ENCODE measurements around the gene GET3. TPM values are rescaled to one million over a fixed set of nuclear protein-coding genes. Genes with fewer than 3 reads are reported as not detected.

GET3 gene
- total and polyA plus RNA-seq, 4 experiments from 2014 or later = 30.8 to 114 (median 47.6) TPM

DNA sequence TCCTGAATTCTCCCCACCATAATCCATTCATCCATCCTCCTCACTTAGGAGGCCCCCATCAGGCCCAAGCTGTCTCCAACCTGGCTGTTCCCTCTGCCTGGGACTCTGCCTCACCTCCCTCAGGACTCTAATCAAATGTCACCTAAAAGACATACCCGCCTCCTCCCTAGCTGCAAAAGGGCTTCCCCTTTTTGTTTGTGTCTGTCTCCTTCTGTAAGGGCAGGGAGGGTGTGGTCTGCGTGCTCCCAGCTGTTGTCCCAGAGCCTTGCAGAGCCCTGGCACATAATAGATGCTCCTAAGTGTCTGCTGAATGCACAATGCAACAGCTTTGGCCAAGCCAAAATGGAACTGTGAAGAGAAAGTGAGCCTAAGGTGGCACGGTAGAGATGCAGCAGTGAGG lies 7.2 kb upstream of the GET3 start:
- Histone ChIP-seq H3K36me3 (ENCODE audit: insufficient read depth, low read length) (peaks cover 32% of the 10 kb centered on the region), H3K9me3 (ENCODE audit: control insufficient read depth in 1 of 2, low read length in 2 of 2) (no peaks in the 10 kb centered on the region), H3K4me3 (ENCODE audit: low read length in 2 of 2) (no peak overlapping the region), H3K27me3 (ENCODE audit: insufficient read depth, low read length) (no peaks in the 10 kb centered on the region), H3K4me1 (ENCODE audit: insufficient read depth, low read length) (peaks cover 29% of the 10 kb centered on the region), H3K27ac (ENCODE audit: low read depth, low read length) (no peak overlapping the region)
- H3K36me3 Mint-ChIP-seq = peaks cover 15 to 41% of the 10 kb centered on the region in 2 donors
- peaks cover 0 to 4% (median 0%) of the 10 kb centered on the region in 8 donors for H3K9me3 Mint-ChIP-seq
- H3K27me3 Mint-ChIP-seq = no peaks in the 10 kb centered on the region
- intact Hi-C loops (cut with micrococcal nuclease) = loop anchor here (10.0 kb wide), 1 partner anchor 205 kb away; the partner anchor contains the start of genes CALR and FARSA
- H3K27ac Mint-ChIP-seq = peak overlapping the region in 1 of 7 donors; percentile 43
- no peak for DNase-seq
- ChIA-PET POLR2A (ENCODE audit: partially characterized antibody) (interaction anchor here (4.6 kb wide), 1 partner anchor 7 kb away, joined by 135 read pairs; the partner anchor contains the start of gene TNPO2), CTCF (ENCODE audit: partially characterized antibody) (no interaction called here)
- H3K4me1 Mint-ChIP-seq = peaks cover 17 to 44% (median 30%) of the 10 kb centered on the region in 4 donors
- peak overlapping the region in 1 of 8 donors; percentile 2 for H3K4me3 Mint-ChIP-seq

- H3K36me3 Mint-ChIP-seq = peaks cover 15 to 41% of the 10 kb centered on the region in 2 donors
These were observed 6.0 kb upstream of the GET3 start for GRCh38 chr19:12731337-12731736.

DNA sequence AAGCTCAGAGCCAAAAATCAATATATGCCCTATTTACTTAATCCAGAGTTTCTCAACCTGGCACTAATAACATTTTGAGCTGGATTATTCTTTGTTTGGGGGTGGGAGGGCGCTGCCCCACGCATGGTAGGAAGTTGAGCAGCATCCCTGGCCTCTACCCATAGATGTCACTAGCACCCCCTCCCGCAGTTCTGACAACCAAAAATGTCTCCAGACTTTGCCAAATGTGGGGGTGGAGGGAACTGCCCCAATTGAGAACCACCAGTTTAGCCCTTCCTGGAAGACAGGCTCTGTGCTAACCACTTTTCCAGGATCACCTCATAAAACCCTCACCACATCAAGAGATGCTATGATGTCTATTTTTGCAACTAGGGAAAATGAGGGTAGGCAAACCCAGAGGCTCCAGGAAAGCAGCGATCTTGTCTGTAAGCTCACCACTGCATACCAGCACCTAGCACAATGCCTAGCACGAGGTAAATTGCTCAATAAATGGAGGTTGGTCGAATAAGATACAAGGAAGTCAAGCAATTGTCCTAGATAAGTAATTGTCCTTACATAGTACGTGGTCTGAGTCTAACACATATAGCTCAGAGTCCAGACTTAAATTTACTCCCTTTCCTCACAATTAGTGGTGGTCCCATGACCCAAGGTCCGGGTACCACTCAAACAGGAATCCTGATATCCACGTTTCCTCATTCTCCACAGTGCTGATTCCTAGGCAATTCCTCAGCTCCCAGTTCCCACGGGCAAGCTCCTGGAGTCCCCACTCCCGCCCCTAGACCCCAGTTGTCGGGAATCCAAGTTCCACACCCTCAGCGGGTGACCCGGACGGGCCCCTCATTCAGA lies 3.7 kb upstream of the GET3 start:
- intact Hi-C loops (cut with micrococcal nuclease) = loop anchor here (1.0 to 10.0 kb wide), 3 partner anchors 11 to 201 kb away; partner anchors contain the start of genes CALR, FARSA and HOOK2
- peaks cover 30 to 58% (median 43%) of the 10 kb centered on the region in 4 donors for H3K4me1 Mint-ChIP-seq
- peaks cover 0 to 2% of the 10 kb centered on the region in 2 donors for H3K27me3 Mint-ChIP-seq
- H3K4me3 Mint-ChIP-seq = peak overlapping the region; percentile 83 to 97 (median 92)
- peak in 4 of 5 donors; percentile 28 to 70 (median 41) for DNase-seq
- Histone ChIP-seq H3K27me3 (ENCODE audit: insufficient read depth, low read length) (no peaks in the 10 kb centered on the region), H3K36me3 (ENCODE audit: insufficient read depth, low read length) (peaks cover 31% of the 10 kb centered on the region), H3K4me1 (ENCODE audit: insufficient read depth, low read length) (peaks cover 47% of the 10 kb centered on the region), H3K4me3 (ENCODE audit: low read length in 2 of 2) (peak overlapping the region; percentile 78 to 91), H3K27ac (ENCODE audit: low read depth, low read length) (peak overlapping the region; percentile 95), H3K9me3 (ENCODE audit: control insufficient read depth in 1 of 2, low read length in 2 of 2) (no peaks in the 10 kb centered on the region)
- H3K27ac Mint-ChIP-seq = peak overlapping the region; percentile 91 to 99 (median 95)
- H3K9me3 Mint-ChIP-seq = peaks cover 0 to 6% (median 0%) of the 10 kb centered on the region in 8 donors
- peaks cover 16 to 47% of the 10 kb centered on the region in 2 donors for H3K36me3 Mint-ChIP-seq
- POLR2A ChIA-PET (ENCODE audit: partially characterized antibody) = interaction anchor here (0.7 to 7.7 kb wide), 16 partner anchors 11 to 419 kb away, joined by 3 to 135 read pairs (median 4); partner anchors contain the start of genes DHPS, FBXW9, JUNB and PRDX2
- CTCF ChIA-PET (ENCODE audit: partially characterized antibody) = interaction anchor here (1.2 to 3.6 kb wide), 9 partner anchors 11 to 114 kb away, joined by 3 to 22 read pairs (median 7); partner anchors contain the start of gene TNPO2

More at GRCh38 chr19:12731337-12731736, 6.0 kb upstream of the GET3 start:
- H3K27me3 Mint-ChIP-seq = no peaks in the 10 kb centered on the region
- no peaks in the 10 kb centered on the region for H3K9me3 ChIP-seq (ENCODE audit: control insufficient read depth in 1 of 2, low read length in 2 of 2)
- peak overlapping the region in 1 of 8 donors; percentile 51 for H3K4me3 Mint-ChIP-seq
- peaks cover 32% of the 10 kb centered on the region for H3K36me3 ChIP-seq (ENCODE audit: insufficient read depth, low read length)
- no peak for DNase-seq
- peaks cover 31% of the 10 kb centered on the region for H3K4me1 ChIP-seq (ENCODE audit: insufficient read depth, low read length)
- intact Hi-C loops (cut with micrococcal nuclease) = loop anchor here (10.0 kb wide), 1 partner anchor 203 kb away; the partner anchor contains the start of genes CALR and FARSA
- ChIA-PET POLR2A (ENCODE audit: partially characterized antibody) (interaction anchor here (0.6 to 4.6 kb wide), 5 partner anchors 9 to 226 kb away, joined by 3 to 135 read pairs (median 3); partner anchors contain the start of genes GADD45GIP1, TNPO2, ZNF490 and ZNF791), CTCF (ENCODE audit: partially characterized antibody) (interaction anchor here (0.9 to 3.6 kb wide), 3 partner anchors 9 to 29 kb away, joined by 4 to 22 read pairs (median 18); partner anchors contain the start of gene TNPO2)
- H3K27ac Mint-ChIP-seq = peak overlapping the region in 2 of 7 donors; percentile 48 to 55
- H3K4me3 ChIP-seq (ENCODE audit: low read length in 2 of 2) = no peak overlapping the region
- peaks cover 17 to 44% (median 30%) of the 10 kb centered on the region in 4 donors for H3K4me1 Mint-ChIP-seq
- no peaks in the 10 kb centered on the region for H3K27me3 ChIP-seq (ENCODE audit: insufficient read depth, low read length)
- H3K27ac ChIP-seq (ENCODE audit: low read depth, low read length) = no peak overlapping the region
- H3K9me3 Mint-ChIP-seq = peaks cover 0 to 4% (median 0%) of the 10 kb centered on the region in 8 donors

GRCh38 chr19:12737835-12738351 lies 596 bp downstream of the GET3 start:
- H3K36me3 ChIP-seq (ENCODE audit: insufficient read depth, low read length) = no peaks in the 10 kb centered on the region
- peak overlapping the region; percentile 87 for H3K27ac ChIP-seq (ENCODE audit: low read depth, low read length)
- no peak for DNase-seq
- no peaks in the 10 kb centered on the region for H3K27me3 ChIP-seq (ENCODE audit: insufficient read depth, low read length)
- Mint-ChIP-seq H3K27ac (peak overlapping the region; percentile 94 to 98 (median 97)), H3K4me1 (peaks cover 23 to 43% (median 31%) of the 10 kb centered on the region in 4 donors), H3K27me3 (peaks cover 0 to 2% of the 10 kb centered on the region in 2 donors), H3K36me3 (peaks cover 17 to 40% of the 10 kb centered on the region in 2 donors), H3K4me3 (peak overlapping the region; percentile 98 to 100 (median 99)), H3K9me3 (peaks cover 0 to 5% (median 0%) of the 10 kb centered on the region in 8 donors)
- CTCF ChIA-PET (ENCODE audit: partially characterized antibody) = interaction anchor here (0.8 to 6.7 kb wide), 7 partner anchors 15 to 110 kb away, joined by 3 to 49 read pairs (median 3); partner anchors contain the start of gene TNPO2
- peak overlapping the region; percentile 77 to 80 for H3K4me3 ChIP-seq (ENCODE audit: low read length in 2 of 2)
- H3K9me3 ChIP-seq (ENCODE audit: control insufficient read depth in 1 of 2, low read length in 2 of 2) = no peaks in the 10 kb centered on the region
- H3K4me1 ChIP-seq (ENCODE audit: insufficient read depth, low read length) = peaks cover 33% of the 10 kb centered on the region
- intact Hi-C loops (cut with micrococcal nuclease) = loop anchor here (1.0 to 10.0 kb wide), 3 partner anchors 57 to 197 kb away; partner anchors contain the start of genes CALR, DHPS and FARSA
- POLR2A ChIA-PET (ENCODE audit: partially characterized antibody) = interaction anchor here (0.9 to 7.7 kb wide), 11 partner anchors 9 to 71 kb away, joined by 3 to 77 read pairs (median 4); partner anchors contain the start of genes DHPS, FBXW9, JUNB and MAN2B1

DNA sequence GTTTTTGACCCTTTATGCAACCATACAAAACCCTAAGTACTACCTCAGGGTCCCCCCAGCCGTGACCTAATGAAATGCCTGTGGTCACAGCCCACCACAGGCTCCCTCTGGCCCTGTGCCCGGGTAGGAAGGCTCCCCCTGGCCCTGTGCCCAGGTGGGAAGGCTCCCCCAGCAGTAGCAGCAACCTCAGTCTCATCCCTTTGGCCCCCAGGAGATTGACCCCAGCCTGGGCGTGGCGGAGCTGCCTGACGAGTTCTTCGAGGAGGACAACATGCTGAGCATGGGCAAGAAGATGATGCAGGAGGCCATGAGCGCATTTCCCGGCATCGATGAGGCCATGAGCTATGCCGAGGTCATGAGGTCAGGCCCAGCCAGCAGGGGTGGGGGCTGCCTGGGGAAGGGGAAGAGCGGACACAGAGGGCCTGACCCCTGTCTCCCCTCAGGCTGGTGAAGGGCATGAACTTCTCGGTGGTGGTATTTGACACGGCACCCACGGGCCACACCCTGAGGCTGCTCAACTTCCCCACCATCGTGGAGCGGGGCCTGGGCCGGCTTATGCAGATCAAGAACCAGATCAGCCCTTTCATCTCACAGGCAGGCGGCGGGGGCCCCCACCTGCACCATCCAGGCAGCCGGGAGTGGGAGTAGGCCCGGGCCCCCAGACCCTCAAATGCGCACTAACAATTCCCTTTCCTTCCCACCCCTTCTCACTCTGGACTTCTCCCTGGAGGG lies 8.0 kb downstream of the GET3 start:
- no peaks in the 10 kb centered on the region for H3K27me3 Mint-ChIP-seq
- H3K4me1 Mint-ChIP-seq = peaks cover 4 to 7% (median 6%) of the 10 kb centered on the region in 4 donors
- Histone ChIP-seq H3K27ac (ENCODE audit: low read depth, low read length) (no peak overlapping the region), H3K9me3 (ENCODE audit: control insufficient read depth in 1 of 2, low read length in 2 of 2) (no peaks in the 10 kb centered on the region), H3K36me3 (ENCODE audit: insufficient read depth, low read length) (peaks cover 26% of the 10 kb centered on the region), H3K4me1 (ENCODE audit: insufficient read depth, low read length) (no peaks in the 10 kb centered on the region), H3K4me3 (ENCODE audit: low read length in 2 of 2) (no peak overlapping the region), H3K27me3 (ENCODE audit: insufficient read depth, low read length) (no peaks in the 10 kb centered on the region)
- intact Hi-C loops (cut with micrococcal nuclease) = no loop called here
- CTCF ChIA-PET (ENCODE audit: partially characterized antibody) = interaction anchor here (1.2 kb wide), 1 partner anchor 18 kb away, joined by 3 read pairs; no protein-coding TSS in a partner anchor
- H3K27ac Mint-ChIP-seq = no peak overlapping the region
- peaks cover 43 to 47% of the 10 kb centered on the region in 2 donors for H3K36me3 Mint-ChIP-seq
- peak overlapping the region in 1 of 8 donors; percentile 48 for H3K4me3 Mint-ChIP-seq
- POLR2A ChIA-PET (ENCODE audit: partially characterized antibody) = no interaction called here
- no peak for DNase-seq
- peaks cover 0 to 8% (median 5%) of the 10 kb centered on the region in 8 donors for H3K9me3 Mint-ChIP-seq

DNA sequence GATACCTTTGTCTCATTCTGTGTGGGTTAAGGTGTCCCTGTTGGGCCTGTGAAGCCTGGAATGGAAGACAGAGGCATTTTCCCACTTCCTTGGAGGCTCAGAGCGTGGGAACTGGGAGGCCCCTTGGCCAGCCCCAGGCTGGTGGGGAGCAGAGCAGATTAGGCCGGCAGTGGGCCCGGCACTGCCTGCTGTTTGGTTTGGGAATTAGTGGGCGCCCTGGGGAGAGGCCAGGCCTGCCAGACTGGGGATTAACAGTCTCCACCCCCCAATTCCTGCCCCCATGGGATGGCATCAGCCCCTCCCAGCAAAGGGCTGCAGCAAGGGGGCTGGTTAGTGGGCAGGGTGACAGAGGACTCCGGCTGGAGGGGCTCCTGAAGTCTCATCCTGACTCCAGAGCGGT lies 11.2 kb downstream of the GET3 start:
- Mint-ChIP-seq H3K36me3 (peaks cover 30 to 34% of the 10 kb centered on the region in 2 donors), H3K9me3 (peaks cover 0 to 8% (median 5%) of the 10 kb centered on the region in 8 donors), H3K27me3 (peaks cover 1 to 10% of the 10 kb centered on the region in 2 donors), H3K4me1 (peaks cover 3 to 9% (median 6%) of the 10 kb centered on the region in 4 donors), H3K27ac (no peak overlapping the region), H3K4me3 (no peak overlapping the region)
- Histone ChIP-seq H3K9me3 (ENCODE audit: control insufficient read depth in 1 of 2, low read length in 2 of 2) (no peaks in the 10 kb centered on the region), H3K36me3 (ENCODE audit: insufficient read depth, low read length) (peaks cover 26% of the 10 kb centered on the region), H3K4me1 (ENCODE audit: insufficient read depth, low read length) (no peaks in the 10 kb centered on the region), H3K27ac (ENCODE audit: low read depth, low read length) (no peak overlapping the region), H3K27me3 (ENCODE audit: insufficient read depth, low read length) (no peaks in the 10 kb centered on the region), H3K4me3 (ENCODE audit: low read length in 2 of 2) (no peak overlapping the region)
- POLR2A ChIA-PET (ENCODE audit: partially characterized antibody) = interaction anchor here (2.0 kb wide), 1 partner anchor 11 kb away, joined by 6 read pairs; the partner anchor contains the start of gene GET3
- DNase-seq = no peak
- CTCF ChIA-PET (ENCODE audit: partially characterized antibody) = interaction anchor here (1.1 to 3.9 kb wide), 3 partner anchors 10 to 14 kb away, joined by 3 to 15 read pairs (median 9); no protein-coding TSS in a partner anchor
- intact Hi-C loops (cut with micrococcal nuclease) = no loop called here

All from CD4-positive, alpha-beta memory T cell (primary cell).